ENCODE results near the gene PHLDA1.

PHLDA1 gene

GRCh38 chr12:76035045-76035444 lies 3.5 kb upstream of the PHLDA1 start:
- no peak overlapping the region for H3K9ac ChIP-seq (ENCODE audit: low read depth, low read length)
- H3K36me3 ChIP-seq (ENCODE audit: control insufficient read depth, insufficient read depth, low read length) = no peaks in the 10 kb centered on the region
- H3K9me3 ChIP-seq (ENCODE audit: control insufficient read depth, insufficient read depth, low read length) = no peaks in the 10 kb centered on the region
- no peaks in the 10 kb centered on the region for H3K27me3 ChIP-seq (ENCODE audit: control insufficient read depth, insufficient read depth, low read length)
- H3K4me1 ChIP-seq (ENCODE audit: control insufficient read depth, insufficient read depth, low read length) = peaks cover 8% of the 10 kb centered on the region
- no peak overlapping the region for H3K4me3 ChIP-seq (ENCODE audit: low read depth, low read length)

DNA sequence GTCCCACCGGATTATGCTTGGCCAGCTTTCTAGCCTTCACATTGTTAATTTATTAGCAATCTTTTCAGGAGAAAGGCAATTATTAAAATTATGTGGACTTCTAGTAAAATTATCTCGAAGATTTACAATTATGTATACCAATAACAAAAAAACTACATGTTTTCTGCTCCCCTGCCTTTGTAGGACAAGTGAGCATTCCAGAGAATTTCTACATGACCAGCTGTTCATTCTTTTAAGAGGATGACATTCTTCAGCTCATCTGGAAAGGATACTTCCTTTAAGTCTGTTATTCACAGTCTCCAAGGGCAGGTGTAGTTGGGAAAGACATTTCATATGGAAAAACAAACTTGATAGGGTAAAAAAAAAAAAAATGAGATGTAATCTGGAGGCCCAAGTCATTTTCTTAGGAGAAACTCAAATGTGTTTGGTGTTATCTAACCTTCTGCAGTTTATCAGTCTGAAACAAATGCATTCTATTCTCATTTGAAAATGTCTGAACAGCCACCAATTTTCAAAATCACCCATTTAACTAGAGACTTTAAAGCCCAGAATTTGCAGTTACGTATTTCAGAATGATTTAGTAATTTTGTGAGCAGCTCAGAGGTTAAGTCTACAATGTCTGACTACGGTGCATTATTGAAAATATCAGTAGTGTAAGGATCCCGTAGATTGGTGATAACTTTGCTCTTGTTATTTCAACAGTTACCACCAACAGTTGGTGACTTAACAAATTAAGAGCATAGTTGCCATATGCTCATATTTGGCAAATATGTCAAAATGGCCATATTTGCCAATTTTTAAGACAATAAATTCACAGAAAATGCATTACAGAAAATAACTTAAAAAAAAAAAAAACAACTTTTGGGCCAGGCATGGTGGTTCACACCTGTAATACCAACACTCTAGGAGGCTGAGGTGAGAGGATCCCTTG lies 1.8 kb upstream of the PHLDA1 start:
- peak overlapping the region; percentile 94 for H3K4me3 ChIP-seq (ENCODE audit: low read depth, low read length)
- no peak overlapping the region for H3K9ac ChIP-seq (ENCODE audit: low read depth, low read length)
- no peaks in the 10 kb centered on the region for H3K9me3 ChIP-seq (ENCODE audit: control insufficient read depth, insufficient read depth, low read length)
- no peaks in the 10 kb centered on the region for H3K27me3 ChIP-seq (ENCODE audit: control insufficient read depth, insufficient read depth, low read length)
- H3K4me1 ChIP-seq (ENCODE audit: control insufficient read depth, insufficient read depth, low read length) = peaks cover 10% of the 10 kb centered on the region
- H3K36me3 ChIP-seq (ENCODE audit: control insufficient read depth, insufficient read depth, low read length) = no peaks in the 10 kb centered on the region

- no peaks in the 10 kb centered on the region for H3K27me3 ChIP-seq (ENCODE audit: control insufficient read depth, insufficient read depth, low read length)
- H3K9ac ChIP-seq (ENCODE audit: low read depth, low read length) = peak overlapping the region; percentile 37
- no peaks in the 10 kb centered on the region for H3K36me3 ChIP-seq (ENCODE audit: control insufficient read depth, insufficient read depth, low read length)
- peak overlapping the region; percentile 94 for H3K4me3 ChIP-seq (ENCODE audit: low read depth, low read length)
- H3K4me1 ChIP-seq (ENCODE audit: control insufficient read depth, insufficient read depth, low read length) = peaks cover 3% of the 10 kb centered on the region
- no peaks in the 10 kb centered on the region for H3K9me3 ChIP-seq (ENCODE audit: control insufficient read depth, insufficient read depth, low read length)
These were observed 736 bp upstream of the PHLDA1 start for GRCh38 chr12:76032043-76032981.

GRCh38 chr12:76031081-76031413 lies 529 bp downstream of the PHLDA1 start:
- no peaks in the 10 kb centered on the region for H3K27me3 ChIP-seq (ENCODE audit: control insufficient read depth, insufficient read depth, low read length)
- peak overlapping the region; percentile 80 for H3K9ac ChIP-seq (ENCODE audit: low read depth, low read length)
- H3K9me3 ChIP-seq (ENCODE audit: control insufficient read depth, insufficient read depth, low read length) = no peaks in the 10 kb centered on the region
- no peaks in the 10 kb centered on the region for H3K36me3 ChIP-seq (ENCODE audit: control insufficient read depth, insufficient read depth, low read length)
- H3K4me1 ChIP-seq (ENCODE audit: control insufficient read depth, insufficient read depth, low read length) = peaks cover 5% of the 10 kb centered on the region
- peak overlapping the region; percentile 94 for H3K4me3 ChIP-seq (ENCODE audit: low read depth, low read length)

DNA sequence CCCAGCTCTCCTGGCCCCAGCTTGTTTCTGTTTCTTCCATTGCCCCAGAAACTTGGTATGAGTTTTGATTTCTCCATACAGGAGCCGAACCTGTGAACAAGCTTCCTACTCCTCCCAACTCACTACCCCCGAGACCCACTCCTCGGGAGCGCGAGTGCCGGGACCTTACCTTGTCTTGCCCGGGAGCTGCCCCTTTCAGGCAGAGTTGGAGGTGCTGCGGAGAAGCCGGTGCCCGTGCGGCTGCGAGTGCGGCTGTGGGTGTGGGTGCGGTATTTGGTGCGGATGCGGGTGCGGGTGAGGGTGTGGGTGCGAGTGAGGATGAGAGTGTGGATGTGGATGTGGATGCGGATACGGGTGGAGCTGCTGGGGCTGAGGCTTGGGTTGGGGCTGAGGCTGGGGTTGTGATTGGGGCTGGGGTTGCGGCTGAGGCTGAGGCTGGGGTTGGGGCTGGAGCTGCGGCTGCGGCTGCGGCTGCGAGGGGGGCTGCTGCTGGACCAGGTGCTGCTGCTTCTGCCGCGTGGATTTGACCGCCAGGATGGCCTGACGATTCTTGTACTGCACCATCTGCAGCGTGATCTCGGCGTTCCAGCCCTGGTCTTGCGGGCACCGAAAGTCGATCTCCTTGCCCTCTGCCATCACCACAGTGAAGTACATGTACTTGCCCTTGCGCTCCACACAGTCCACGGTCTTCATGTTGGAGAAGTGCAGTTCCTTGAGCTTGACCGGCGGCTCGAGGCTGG lies 1.1 kb downstream of the PHLDA1 start:
- H3K4me1 ChIP-seq (ENCODE audit: control insufficient read depth, insufficient read depth, low read length) = peaks cover 5% of the 10 kb centered on the region
- no peaks in the 10 kb centered on the region for H3K36me3 ChIP-seq (ENCODE audit: control insufficient read depth, insufficient read depth, low read length)
- H3K27me3 ChIP-seq (ENCODE audit: control insufficient read depth, insufficient read depth, low read length) = no peaks in the 10 kb centered on the region
- peak overlapping the region; percentile 94 for H3K4me3 ChIP-seq (ENCODE audit: low read depth, low read length)
- H3K9ac ChIP-seq (ENCODE audit: low read depth, low read length) = peak overlapping the region; percentile 80
- no peaks in the 10 kb centered on the region for H3K9me3 ChIP-seq (ENCODE audit: control insufficient read depth, insufficient read depth, low read length)

DNA sequence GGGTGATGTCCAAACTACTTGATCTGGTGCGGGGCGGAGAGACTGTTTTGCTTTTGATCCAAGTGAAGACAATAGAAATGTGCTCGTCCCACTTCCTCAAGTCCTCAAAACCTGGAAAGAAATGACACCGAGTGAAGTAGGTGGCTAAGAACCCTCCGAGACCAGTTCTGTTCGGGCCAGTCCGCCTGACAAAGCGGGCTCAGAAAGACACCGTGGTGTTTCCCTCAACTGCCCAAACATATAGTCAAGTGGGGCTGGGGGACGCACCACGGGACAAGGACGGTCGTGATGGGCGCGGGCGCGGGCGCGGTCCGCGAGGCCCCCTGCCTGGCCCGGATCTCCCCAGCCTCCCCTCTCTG lies 1.6 kb downstream of the PHLDA1 start:
- H3K4me3 ChIP-seq (ENCODE audit: low read depth, low read length) = peak overlapping the region; percentile 94
- H3K9ac ChIP-seq (ENCODE audit: low read depth, low read length) = peak overlapping the region; percentile 80
- no peaks in the 10 kb centered on the region for H3K36me3 ChIP-seq (ENCODE audit: control insufficient read depth, insufficient read depth, low read length)
- no peaks in the 10 kb centered on the region for H3K9me3 ChIP-seq (ENCODE audit: control insufficient read depth, insufficient read depth, low read length)
- peaks cover 5% of the 10 kb centered on the region for H3K4me1 ChIP-seq (ENCODE audit: control insufficient read depth, insufficient read depth, low read length)
- no peaks in the 10 kb centered on the region for H3K27me3 ChIP-seq (ENCODE audit: control insufficient read depth, insufficient read depth, low read length)

DNA sequence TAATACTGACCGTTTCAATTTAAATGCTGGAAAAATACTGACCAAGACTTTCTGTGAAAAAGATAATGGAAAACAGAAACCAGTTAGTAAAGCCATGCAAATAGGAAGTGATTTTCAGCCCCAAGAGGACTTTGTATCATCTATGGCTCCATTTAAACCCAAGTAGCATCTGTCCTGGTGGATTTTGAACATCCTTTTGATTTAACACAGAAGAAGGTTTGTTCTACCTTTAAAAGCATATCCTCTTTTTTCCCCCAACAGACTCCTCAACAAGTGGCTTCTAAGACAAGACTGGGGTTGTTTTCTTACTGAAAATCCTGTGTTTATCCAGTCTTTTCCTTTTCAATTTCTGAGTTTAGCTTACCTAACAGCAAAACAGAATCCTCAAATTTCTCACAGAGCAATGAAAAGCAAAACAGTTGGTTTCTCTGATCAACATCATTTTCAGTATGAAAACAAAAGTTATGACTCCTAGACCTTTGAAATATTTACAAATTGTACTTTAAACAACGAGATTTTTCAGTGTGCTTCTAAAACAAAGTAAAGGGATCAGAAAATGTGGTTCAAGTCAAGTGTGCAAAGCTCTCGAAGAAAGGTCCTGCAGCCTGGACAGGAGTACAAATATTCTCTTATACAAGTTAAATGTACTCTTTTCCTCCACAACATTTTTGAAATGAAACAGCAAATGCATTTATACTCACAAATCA lies 2.9 kb downstream of the PHLDA1 start:
- Histone ChIP-seq H3K27me3 (ENCODE audit: control insufficient read depth, insufficient read depth, low read length) (no peaks in the 10 kb centered on the region), H3K36me3 (ENCODE audit: control insufficient read depth, insufficient read depth, low read length) (no peaks in the 10 kb centered on the region), H3K9me3 (ENCODE audit: control insufficient read depth, insufficient read depth, low read length) (no peaks in the 10 kb centered on the region), H3K4me1 (ENCODE audit: control insufficient read depth, insufficient read depth, low read length) (peaks cover 5% of the 10 kb centered on the region), H3K4me3 (ENCODE audit: low read depth, low read length) (peak overlapping the region; percentile 94), H3K9ac (ENCODE audit: low read depth, low read length) (no peak overlapping the region)

- H3K27me3 ChIP-seq (ENCODE audit: control insufficient read depth, insufficient read depth, low read length) = no peaks in the 10 kb centered on the region
- no peak overlapping the region for H3K9ac ChIP-seq (ENCODE audit: low read depth, low read length)
- no peak overlapping the region for H3K4me3 ChIP-seq (ENCODE audit: low read depth, low read length)
- H3K4me1 ChIP-seq (ENCODE audit: control insufficient read depth, insufficient read depth, low read length) = peaks cover 5% of the 10 kb centered on the region
- no peaks in the 10 kb centered on the region for H3K9me3 ChIP-seq (ENCODE audit: control insufficient read depth, insufficient read depth, low read length)
- H3K36me3 ChIP-seq (ENCODE audit: control insufficient read depth, insufficient read depth, low read length) = no peaks in the 10 kb centered on the region
These were observed 4.9 kb downstream of the PHLDA1 start for GRCh38 chr12:76026643-76027063.

DNA sequence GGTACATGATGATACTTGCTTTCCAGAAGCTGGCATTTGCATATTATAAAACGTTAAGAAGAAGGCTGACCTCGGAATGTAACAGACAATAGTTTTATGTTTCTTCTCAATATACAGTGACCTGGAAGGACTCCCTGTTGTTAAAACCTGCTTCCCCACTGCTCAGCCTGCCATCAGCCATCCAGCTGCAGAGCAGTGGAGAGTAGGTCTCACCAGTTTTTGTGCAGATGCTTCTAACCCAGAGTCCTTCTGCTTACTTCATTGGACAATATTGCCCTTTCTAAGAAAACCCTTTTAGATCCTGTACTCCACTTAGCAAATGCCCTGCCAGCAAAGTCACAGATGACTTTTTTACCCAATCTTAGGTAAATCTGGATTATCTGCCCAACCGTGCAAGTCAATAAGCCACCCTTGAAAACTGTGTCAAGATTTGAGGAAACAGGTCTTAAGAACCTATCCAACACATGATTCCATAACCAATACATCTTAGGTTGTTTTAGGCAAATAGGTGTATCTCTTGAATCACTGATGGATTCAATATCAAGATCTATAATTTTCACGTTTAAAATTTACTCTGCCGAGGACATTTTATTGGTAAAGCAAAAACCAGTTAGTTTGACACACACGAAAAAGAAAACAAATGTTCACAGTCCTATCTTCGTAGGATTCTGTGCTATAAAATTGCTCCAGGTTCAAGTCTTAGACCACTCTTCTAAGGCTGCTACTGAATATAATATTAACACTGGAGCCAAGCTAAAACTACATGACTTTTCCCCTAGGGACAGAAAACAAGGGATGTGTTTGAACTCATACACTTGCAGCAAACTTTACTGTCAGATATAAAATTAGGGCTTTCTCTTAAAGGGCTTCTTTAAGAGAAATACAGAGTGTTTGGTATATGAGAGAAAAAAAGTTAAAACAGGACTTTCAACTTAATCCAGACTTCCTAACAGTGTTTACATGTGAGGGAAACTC lies 5.7 kb downstream of the PHLDA1 start:
- no peaks in the 10 kb centered on the region for H3K27me3 ChIP-seq (ENCODE audit: control insufficient read depth, insufficient read depth, low read length)
- no peak overlapping the region for H3K9ac ChIP-seq (ENCODE audit: low read depth, low read length)
- H3K36me3 ChIP-seq (ENCODE audit: control insufficient read depth, insufficient read depth, low read length) = no peaks in the 10 kb centered on the region
- no peaks in the 10 kb centered on the region for H3K9me3 ChIP-seq (ENCODE audit: control insufficient read depth, insufficient read depth, low read length)
- peaks cover 5% of the 10 kb centered on the region for H3K4me1 ChIP-seq (ENCODE audit: control insufficient read depth, insufficient read depth, low read length)
- H3K4me3 ChIP-seq (ENCODE audit: low read depth, low read length) = no peak overlapping the region

GRCh38 chr12:76024942-76025600 lies 6.5 kb downstream of the PHLDA1 start:
- Histone ChIP-seq H3K27me3 (ENCODE audit: control insufficient read depth, insufficient read depth, low read length) (no peaks in the 10 kb centered on the region), H3K4me1 (ENCODE audit: control insufficient read depth, insufficient read depth, low read length) (peaks cover 11% of the 10 kb centered on the region), H3K4me3 (ENCODE audit: low read depth, low read length) (no peak overlapping the region), H3K9ac (ENCODE audit: low read depth, low read length) (no peak overlapping the region), H3K36me3 (ENCODE audit: control insufficient read depth, insufficient read depth, low read length) (no peaks in the 10 kb centered on the region), H3K9me3 (ENCODE audit: control insufficient read depth, insufficient read depth, low read length) (no peaks in the 10 kb centered on the region)

Data from iPS-15b (cell line).